Measurements from ENCODE around the gene ANKRD40.

- TF ChIP-seq PATZ1 (CRISPR knock-in tag; IDR thresholded peaks at IDR 0.05; ENCODE audit: borderline replicate concordance) (no peak), ATF3 (IDR thresholded peaks at IDR 0.05) (no peak), ATF3 (CRISPR knock-in tag; conservative IDR thresholded peaks at IDR 0.05) (peak; percentile 69), ZBTB1 (CRISPR knock-in tag; IDR thresholded peaks at IDR 0.05; ENCODE audit: borderline replicate concordance, low read depth) (peak; percentile 39; the same call in 1 of the 2 replicates), HDGF (IDR thresholded peaks at IDR 0.05) (no peak)
These were observed 11.6 kb upstream of the ANKRD40 start, which contains the start of gene LUC7L3 for GRCh38 chr17:50719144-50719923.
